Heart right ventricle (tissue), 16 donors: ENCODE results near the gene PPP6R1. TPM values are rescaled to one million over a fixed set of nuclear protein-coding genes. Genes with fewer than 3 reads are reported as not detected.

Experiments used
- ATAC-seq, 8 donors: fragments of 200-7000 bp; cut with Tn5 transposase; one replicate each; pipeline ENCODE4 v1.9.1; 2020; ENCODE audit warnings: mild to moderate bottlenecking in 8 of 8, moderate library complexity in 8 of 8, moderate number of reproducible peaks in 1 of 8
- DNase-seq, 2 donors: peaks; one replicate each; pipeline ENCODE4 v3.0.0-alpha.2; 2020
- H3K27ac ChIP-seq, 10 donors: fragments of 200-600 bp; sonication (generic) in 2 of 10; one replicate each; pipeline versions ENCODE4 v1.5.0 to v1.8.0; 2020 to 2022; ENCODE audit warnings: mild to moderate bottlenecking in 3 of 10
- H3K27me3 ChIP-seq, 7 donors: fragments of 200-600 bp; one replicate each; pipeline ENCODE4 v1.8.0; 2021 to 2022; ENCODE audit warnings: mild to moderate bottlenecking in 2 of 7
- H3K36me3 ChIP-seq, 9 donors: fragments of 200-600 bp; sonication (generic) in 1 of 9; one replicate each; pipeline versions ENCODE4 v1.5.0 to v1.8.0; 2020 to 2022; ENCODE audit warnings: mild to moderate bottlenecking in 2 of 9
- H3K4me1 ChIP-seq, 9 donors: fragments of 200-600 bp; sonication (generic) in 1 of 9; one replicate each; pipeline versions ENCODE4 v1.5.0 to v1.8.0; 2020 to 2022; ENCODE audit warnings: mild to moderate bottlenecking in 4 of 9
- H3K4me3 ChIP-seq, 10 donors: fragments of 200-600 bp; sonication (generic) in 2 of 10; one replicate each; pipeline versions ENCODE4 v1.5.0 to v1.8.0; 2020 to 2022; ENCODE audit warnings: mild to moderate bottlenecking in 7 of 10, moderate library complexity in 2 of 10
- H3K9me3 ChIP-seq, 11 donors: fragments of 200-600 bp in 10 of 11; sonication (generic) in 2 of 11; one replicate each; pipeline versions ENCODE4 v1.5.0 to v1.8.0; 2013 to 2022; ENCODE audit warnings: mild to moderate bottlenecking in 2 of 11, control low read depth in 1 of 11, moderate library complexity in 1 of 11
- CTCF ChIP-seq, 9 donors: fragments of 200-600 bp; sonication (generic) in 2 of 9; IDR thresholded peaks; one replicate each; pipeline versions ENCODE4 v1.5.0 to v1.8.0; 2021 to 2022; ENCODE audit warnings: antibody characterized with exemption in 9 of 9, mild to moderate bottlenecking in 5 of 9, moderate library complexity in 1 of 9
- WGBS, 2 donors: extraction: QIAGEN DNeasy Blood & Tissue Kit; methylation state at CpG; one replicate each; pipeline ENCODE4 v1.1.7; 2013; ENCODE audit warnings: inconsistent platforms in 1 of 2; 5-methylcytosine and 5-hydroxymethylcytosine counted together
- intact Hi-C, 10 donors: fragments of 100-400 bp; cut with DNase I; formaldehyde crosslinking; loops; one replicate each; pipeline versions ENCODE4 v1.11.1 to v1.14.2; 2022
- polyA plus RNA-seq, 2 donors: library from polyadenylated mRNA; stranded (reverse); fragments of 200-250 nt; gene quantifications; one replicate each; pipeline ENCODE4 v1.2.3, GENCODE V29; 2013
- total RNA-seq, 10 donors: library from RNA; stranded (reverse); fragmentation: NEBNext Ultra II Directional in 3 of 10; extraction: Animal tissue kit (Norgen Biotek cat#: 25700) in 3 of 10; gene quantifications; one replicate each; pipeline versions ENCODE4 v1.2.1 to v1.2.4, GENCODE V29; 2021 to 2023
- donor health status: Arrhythmogenic right ventricular cardiomyopathy.
- donor health status: ischemic (EF 13 %, LVEDD 7.1; RV severe dilation, severe dysfunction).
- donor health status: healthy with polysubstance abuse.
- donor health status: DM: no; HTN: yes; CAD: no.
- donor health status: DM: no; HTN: no; CAD: no.
- donor health status: ischemic (EF 25% LVEDD 6.9; RV normal size, moderate dysfunction).
- donor health status: ischemic (EF 25% LVEDD 5.7; RV mildly dilated, moderate dysfunction).
- donor health status: healthy.
- donor health status: DM: yes; HTN: yes; CAD: no.
- donor health status: Ischemic cardiomyopathy.
- donor health status: ischemic (EF 35%, LVEDD 5.7; RV mildly dilated, moderate dysfunction).
- donor health status: nonischemic (EF 11% LVEDD 7.7; RV severe dilation, severe dysfunction).
- donor health status: DM: yes; HTN: yes; CAD: no.
- donor health status: PGD.
- donor health status: ischemic (EF 29% LVEDD 5.4; RV normal size, mild dysfunction).
- donor health status: nonischemic (EF 23%, LVEDD 6.1; RV moderate dilation, normal function).

Gene PPP6R1
- total and polyA plus RNA-seq, 12 donors: 31.1 to 51.3 (median 38.7) TPM

GRCh38 chr19:55285229-55285890, 26.5 kb upstream of the PPP6R1 start:
- peak in 1 of 2 donors; percentile 43 for DNase-seq
- peak in 7 of 8 donors; percentile 16 to 70 (median 47) for ATAC-seq

GRCh38 chr19:55284405-55285058, 25.7 kb upstream of the PPP6R1 start:
- 16 to 31% methylated on average over 7 to 15 of the region's 16 CpGs for WGBS, 2 donors
- peaks cover 0 to 12% (median 0%) of the 10 kb centered on the region in 7 donors for H3K27me3 ChIP-seq

More at GRCh38 chr19:55285229-55285890, 26.5 kb upstream of the PPP6R1 start:
- WGBS, 2 donors: 32 to 47% methylated on average over 18 of the region's 18 CpGs
- Histone ChIP-seq H3K9me3 (no peaks in the 10 kb centered on the region), H3K27me3 (peaks cover 0 to 12% (median 0%) of the 10 kb centered on the region in 7 donors), H3K4me3 (peak overlapping the region in 6 of 10 donors; percentile 7 to 63 (median 55)), H3K36me3 (peaks cover 0 to 16% (median 0%) of the 10 kb centered on the region in 9 donors), H3K27ac (peak overlapping the region in 9 of 10 donors; percentile 26 to 89 (median 61)), H3K4me1 (peaks cover 0 to 19% (median 5%) of the 10 kb centered on the region in 9 donors)
- no peak for TF ChIP-seq CTCF (IDR thresholded peaks at IDR 0.05)
- intact Hi-C loops: no loop called here

GRCh38 chr19:55283548-55284377, 24.9 kb upstream of the PPP6R1 start, which contains the start of gene BRSK1:
BRSK1 (plus strand) TSS chr19:55283997; CDS start chr19:55284443, 446 bp downstream.
- no peak for TF ChIP-seq CTCF (IDR thresholded peaks at IDR 0.05)
- Histone ChIP-seq H3K27ac (peak within 1 kb of the TSS; percentile 54 to 89 (median 78)), H3K4me3 (peak within 1 kb of the TSS in 9 of 10 donors; percentile 45 to 63 (median 53)), H3K36me3 (peaks cover 0 to 12% (median 0%) of the 10 kb centered on the region in 9 donors), H3K9me3 (no peaks in the 10 kb centered on the region), H3K4me1 (peaks cover 6 to 28% (median 14%) of the 10 kb centered on the region in 9 donors), H3K27me3 (peaks cover 0 to 12% (median 0%) of the 10 kb centered on the region in 7 donors)
- 6 to 7% methylated on average over 16 to 26 of the region's 44 CpGs for WGBS, 2 donors
- peak in 1 of 8 donors; percentile 7 for ATAC-seq
- intact Hi-C loops: loop anchor here in 1 of 10 donors (5.0 kb wide), 1 partner anchor 104 kb away; the partner anchor contains the start of gene RPL28
- peak; percentile 58 to 72 for DNase-seq

More at GRCh38 chr19:55284405-55285058, 25.7 kb upstream of the PPP6R1 start:
- H3K9me3 ChIP-seq: no peaks in the 10 kb centered on the region
- ATAC-seq (no peak), DNase-seq (no peak)
- TF ChIP-seq CTCF (IDR thresholded peaks at IDR 0.05): no peak
- H3K27ac ChIP-seq: peak overlapping the region; percentile 54 to 89 (median 78)
- H3K4me3 ChIP-seq: peak overlapping the region in 9 of 10 donors; percentile 45 to 63 (median 53)
- intact Hi-C loops: loop anchor here in 1 of 10 donors (5.0 kb wide), 1 partner anchor 103 kb away; the partner anchor contains the start of gene RPL28
- peaks cover 0 to 12% (median 0%) of the 10 kb centered on the region in 9 donors for H3K36me3 ChIP-seq
- H3K4me1 ChIP-seq: peaks cover 0 to 21% (median 7%) of the 10 kb centered on the region in 9 donors
